SK-N-SH treated with all-trans-retinoic acid at 6 μM for 48 hours (cell line): ENCODE results near the gene TSGA10IP.

Experiments
- ATAC-seq: fragments of 200-7000 bp; cut with Tn5 transposase; 3 replicates; pipeline ENCODE4 v1.9.1; 2020; ENCODE audit warnings: mild to moderate bottlenecking, moderate library complexity
- BACH2 ChIP-seq: fragments of 250-450 bp; sonication (Bioruptor Pico); IDR thresholded peaks from 2 replicates; pipeline ENCODE4 v1.9.0; 2021; ENCODE audit warnings: mild to moderate bottlenecking, borderline replicate concordance
- CSDC2 ChIP-seq: fragments of 250-450 bp; sonication (Bioruptor Pico); IDR thresholded peaks from 2 replicates; pipeline ENCODE4 v1.5.0; 2020; ENCODE audit warnings: mild to moderate bottlenecking, moderate library complexity
- ESRRG ChIP-seq: fragments of 250-450 bp; sonication (Bioruptor Pico); IDR thresholded peaks from 2 replicates; pipeline ENCODE4 v1.6.1; 2021; ENCODE audit warnings: mild to moderate bottlenecking
- GLIS3 ChIP-seq: fragments of 250-450 bp; sonication (Bioruptor Pico); IDR thresholded peaks from 2 replicates; pipeline ENCODE4 v1.5.0; 2020; ENCODE audit warnings: mild to moderate bottlenecking, moderate library complexity
- ISL1 ChIP-seq: fragments of 250-450 bp; sonication (Bioruptor Pico); IDR thresholded peaks from 2 replicates; pipeline ENCODE4 v2.1.2; 2022; ENCODE audit warnings: mild to moderate bottlenecking, moderate library complexity
- PATZ1 ChIP-seq: fragments of 250-450 bp; sonication (Bioruptor Pico); IDR thresholded peaks from 2 replicates; pipeline ENCODE4 v1.8.0; 2020; ENCODE audit warnings: mild to moderate bottlenecking, moderate library complexity, borderline replicate concordance
- POU6F1 ChIP-seq: fragments of 250-450 bp; sonication (Bioruptor Pico); IDR thresholded peaks from 2 replicates; pipeline ENCODE4 v1.8.0; 2021; ENCODE audit warnings: low read depth, mild to moderate bottlenecking, moderate library complexity, borderline replicate concordance
- PPARA ChIP-seq: fragments of 250-450 bp; sonication (Bioruptor Pico); IDR thresholded peaks from 2 replicates; pipeline ENCODE4 v1.5.0; 2020; ENCODE audit warnings: mild to moderate bottlenecking, borderline replicate concordance
- SNAI2 ChIP-seq: fragments of 250-450 bp; sonication (Bioruptor Pico); IDR thresholded peaks from 2 replicates; pipeline ENCODE4 v1.5.0; 2020; ENCODE audit warnings: mild to moderate bottlenecking, moderate library complexity
- TCF4 ChIP-seq: fragments of 250-450 bp; sonication (Bioruptor Pico); IDR thresholded peaks from 2 replicates; pipeline ENCODE4 v1.8.0; 2021; ENCODE audit warnings: mild to moderate bottlenecking, moderate library complexity, borderline replicate concordance
- TOX ChIP-seq: fragments of 250-450 bp; sonication (Bioruptor Pico); IDR thresholded peaks from 2 replicates; pipeline ENCODE4 v1.8.0; 2021; ENCODE audit warnings: mild to moderate bottlenecking, moderate library complexity, borderline replicate concordance
- TSHZ2 ChIP-seq: fragments of 250-450 bp; sonication (Bioruptor Pico); IDR thresholded peaks from 2 replicates; pipeline ENCODE4 v1.5.0; 2020; ENCODE audit warnings: mild to moderate bottlenecking, moderate library complexity
- ZC3H10 ChIP-seq: fragments of 250-450 bp; sonication (Bioruptor Pico); IDR thresholded peaks from 2 replicates; pipeline ENCODE4 v1.5.1; 2021; ENCODE audit warnings: mild to moderate bottlenecking, moderate library complexity
- ZFP3 ChIP-seq: fragments of 250-450 bp; sonication (Bioruptor Pico); IDR thresholded peaks from 2 replicates; pipeline ENCODE4 v1.5.0; 2020; ENCODE audit warnings: mild to moderate bottlenecking, moderate library complexity
- ZFP30 ChIP-seq: fragments of 450-650 bp; formaldehyde crosslinking; IDR thresholded peaks from 2 replicates; pipeline ENCODE4 v1.5.0; 2022; ENCODE audit warnings: mild to moderate bottlenecking, moderate library complexity
- ZNF8 ChIP-seq: fragments of 450-650 bp; formaldehyde crosslinking; IDR thresholded peaks from 2 replicates; pipeline ENCODE4 v1.5.0; 2020; ENCODE audit warnings: mild to moderate bottlenecking, moderate library complexity

TSGA10IP gene

GRCh38 chr11:65944767-65945166, 513 bp upstream of the TSGA10IP start:
- TF ChIP-seq ZFP30 (CRISPR knock-in tag) (no peak), ZFP3 (no peak), ZNF8 (no peak), PPARA (CRISPR knock-in tag) (no peak)
- no peak for ATAC-seq

- TF ChIP-seq ZFP30 (CRISPR knock-in tag) (no peak), BACH2 (CRISPR knock-in tag) (no peak), TOX (CRISPR knock-in tag) (no peak), PATZ1 (CRISPR knock-in tag) (no peak), POU6F1 (CRISPR knock-in tag) (no peak), CSDC2 (CRISPR knock-in tag) (no peak), SNAI2 (CRISPR knock-in tag) (no peak), GLIS3 (no peak), TSHZ2 (no peak), PPARA (CRISPR knock-in tag) (no peak), ESRRG (CRISPR knock-in tag) (no peak), ZC3H10 (CRISPR knock-in tag) (no peak), ISL1 (no peak)
- ATAC-seq: no peak
Measured at GRCh38 chr11:65945941-65946558, 770 bp downstream of the TSGA10IP start.

- no peak for TF ChIP-seq TCF4 (CRISPR knock-in tag)
- no peak for TF ChIP-seq ZNF8
- no peak for TF ChIP-seq BACH2 (CRISPR knock-in tag)
- no peak for TF ChIP-seq SNAI2 (CRISPR knock-in tag)
- no peak for TF ChIP-seq PATZ1 (CRISPR knock-in tag)
- TF ChIP-seq ESRRG (CRISPR knock-in tag): no peak
- no peak for TF ChIP-seq TOX (CRISPR knock-in tag)
- no peak for TF ChIP-seq TSHZ2
- TF ChIP-seq ISL1: no peak
- no peak for ATAC-seq
Measured at GRCh38 chr11:65946655-65947054, 1.4 kb downstream of the TSGA10IP start.
